NOMO-1 (cell line): ENCODE results near the gene PRND.
"Not testable (repeated sequence)": the region's sequence is repeated elsewhere in the genome, so short reads cannot be mapped to it uniquely, and the experiment has no call there.

Experiments used
- DNase-seq, 2 experiments: peaks; one replicate each; lab custom pipeline; 2025; ENCODE audit not compliant: unreplicated experiment in 2 of 2; lab: John Stamatoyannopoulos, UW

PRND gene

GRCh38 chr20:4736875-4737274 lies 15.2 kb downstream of the PRND start:
- DNase-seq, result no peak

DNA sequence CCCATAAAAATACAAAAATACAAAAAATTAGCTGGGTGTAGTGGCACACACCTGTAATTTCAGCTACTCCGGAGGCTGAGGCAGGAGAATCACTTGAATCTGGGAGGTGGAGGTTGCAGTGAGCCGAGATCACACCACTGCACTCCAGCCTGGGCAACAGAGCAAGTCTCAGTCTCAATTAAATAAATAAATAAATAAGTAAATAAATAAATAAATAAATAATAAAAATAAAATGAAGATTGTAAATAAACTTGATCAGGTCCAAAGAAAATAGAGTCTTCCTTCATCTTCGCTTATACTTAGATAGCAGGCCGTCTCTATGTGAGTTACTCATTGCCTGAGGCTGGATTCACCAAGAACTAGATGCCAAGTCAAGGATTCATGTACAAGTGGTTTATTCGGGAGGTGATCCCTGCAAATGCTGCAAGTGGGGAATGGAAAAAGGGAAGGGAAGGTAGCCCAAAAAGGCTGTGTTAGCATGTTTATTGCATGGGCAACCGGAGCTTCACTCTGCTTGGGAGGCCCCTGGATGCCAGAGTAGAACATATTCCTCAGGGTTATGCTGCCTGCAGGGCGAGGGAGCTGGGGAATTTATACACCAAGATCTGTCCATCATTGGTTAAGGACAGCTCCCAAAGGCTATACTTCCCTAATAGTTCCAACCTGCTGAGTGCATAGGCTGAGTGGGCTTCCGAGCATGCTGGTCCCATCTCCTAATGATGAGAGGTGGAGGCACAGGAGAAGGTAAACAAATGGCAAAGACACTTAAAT lies 16.3 kb downstream of the PRND start:
- no peak for DNase-seq

- DNase-seq, result peak in 1 of 2 experiments; percentile 18
Measured at GRCh38 chr20:4740774-4741431, 19.2 kb downstream of the PRND start.

DNA sequence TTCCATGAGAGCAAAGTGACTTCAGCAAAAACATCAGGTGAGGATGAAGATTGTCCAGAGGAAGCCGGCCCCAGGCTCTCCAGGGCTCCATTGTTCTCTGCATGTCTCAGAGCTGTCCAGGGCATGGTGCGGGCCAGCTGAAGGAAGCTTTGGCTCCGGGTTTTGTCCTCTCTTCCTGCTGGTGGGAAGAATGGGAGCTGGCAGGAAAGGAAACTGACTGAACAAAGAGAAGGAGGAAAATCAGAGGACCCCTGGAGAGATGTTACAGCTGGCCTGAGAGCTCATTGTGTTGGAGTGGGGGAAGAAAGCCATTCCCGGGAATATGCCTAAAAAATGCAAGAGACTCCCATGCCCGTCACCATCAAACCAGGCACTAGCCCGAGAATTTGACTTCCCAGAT lies 27.1 kb downstream of the PRND start:
- DNase-seq, result no peak

DNA sequence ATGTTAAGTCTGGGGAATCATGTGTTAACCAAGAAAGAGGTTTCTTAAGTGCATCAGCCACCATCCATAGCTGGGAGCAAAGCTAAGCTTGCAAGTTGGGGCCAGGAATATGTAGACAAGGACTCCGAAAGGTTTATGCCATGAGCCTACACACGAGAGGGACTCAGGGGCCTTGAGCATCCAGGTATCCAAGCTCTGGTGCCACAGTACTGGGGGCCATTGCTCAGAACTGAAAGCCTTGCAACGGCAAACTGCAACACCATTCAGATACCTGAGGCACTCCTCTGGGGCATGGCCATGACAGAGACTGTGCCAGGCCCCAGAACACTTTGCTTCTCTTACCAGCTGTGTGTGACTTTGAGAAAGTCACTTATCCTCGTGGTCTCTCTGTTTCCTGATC lies 27.6 kb downstream of the PRND start:
- DNase-seq, result no peak

GRCh38 chr20:4750381-4750780 lies 28.7 kb downstream of the PRND start:
- no peak for DNase-seq

- DNase-seq, result peak in 1 of 2 experiments; percentile 4
Measured at GRCh38 chr20:4759100-4759884, 37.6 kb downstream of the PRND start.

DNA sequence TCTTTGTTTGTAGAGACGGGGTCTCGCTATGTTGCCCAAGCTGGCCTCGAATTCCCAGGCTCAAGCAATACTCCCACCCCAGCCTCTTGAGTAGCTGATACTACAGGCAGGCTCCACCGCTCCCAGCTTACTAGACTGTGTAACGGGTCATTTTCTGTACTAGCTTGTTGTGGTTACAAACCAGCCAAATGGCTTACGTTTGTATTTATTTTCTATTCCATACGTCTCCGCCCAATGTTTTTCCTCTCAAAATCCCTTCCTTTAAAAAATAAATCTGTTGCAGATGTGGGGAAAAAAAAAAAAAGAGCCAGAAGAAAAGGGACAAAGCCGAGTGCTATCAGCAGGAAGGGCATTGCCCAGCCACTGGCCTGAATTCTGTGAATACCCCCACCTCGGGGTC lies 41.6 kb downstream of the PRND start:
- no peak for DNase-seq

DNA sequence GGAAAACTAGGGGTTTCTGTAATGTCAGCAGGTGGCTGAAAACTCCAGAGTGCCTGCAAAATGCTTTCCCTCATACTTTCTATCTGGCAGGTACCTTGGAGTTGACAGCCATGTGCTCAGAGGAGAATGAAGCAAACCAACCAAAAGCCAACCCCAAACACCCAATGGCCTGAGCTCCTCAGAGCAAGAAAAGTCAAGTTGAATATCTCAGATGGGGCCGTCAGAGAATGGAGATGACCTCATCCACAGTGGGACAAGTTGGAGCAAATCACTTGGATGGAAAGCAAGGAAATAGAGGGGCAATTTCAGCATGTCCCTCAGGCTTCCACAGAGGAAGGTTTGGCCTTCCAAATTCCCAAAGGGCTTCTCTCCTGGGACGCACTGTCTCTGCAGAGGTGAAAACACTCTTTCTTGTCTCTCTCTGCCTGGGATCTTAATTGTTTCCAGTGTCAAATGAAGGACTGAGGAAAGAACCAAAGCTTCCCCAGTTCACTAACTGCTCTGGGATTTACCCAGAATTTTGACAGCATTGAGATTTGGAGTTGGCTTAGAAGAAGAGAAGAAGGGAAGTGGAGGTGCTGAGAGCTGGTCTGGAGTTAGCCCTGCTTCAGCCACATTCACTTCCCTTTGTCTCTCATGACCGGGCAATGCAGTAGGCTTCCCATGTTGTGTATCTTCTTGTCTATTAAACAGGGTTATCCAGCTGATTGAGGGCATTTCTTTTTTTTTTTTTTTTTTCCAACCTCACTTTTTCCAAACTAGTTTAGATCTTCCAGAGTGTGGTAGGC lies 42.2 kb downstream of the PRND start:
- DNase-seq, result peak; percentile 25 to 69

GRCh38 chr20:4764805-4765204 lies 43.1 kb downstream of the PRND start:
- no peak for DNase-seq

DNA sequence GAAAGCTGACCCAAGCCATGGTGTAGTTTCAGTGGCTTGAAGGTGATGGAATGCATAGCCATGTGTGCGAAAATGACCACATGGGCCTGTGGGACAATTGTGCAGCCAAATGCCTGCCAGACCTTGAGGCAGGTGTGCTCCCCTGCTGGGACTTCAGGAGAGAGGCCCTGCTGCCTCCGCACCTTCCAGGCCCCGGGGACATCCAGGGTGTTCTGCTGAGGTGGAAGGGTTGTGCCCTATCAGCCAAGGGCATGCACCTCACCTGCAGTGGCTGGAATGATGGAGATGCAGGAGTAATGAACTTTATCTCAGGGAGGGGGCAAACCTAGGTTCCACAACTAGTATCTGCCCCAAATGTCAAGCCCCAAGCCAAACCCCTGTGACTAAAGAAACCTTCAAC lies 44.0 kb downstream of the PRND start:
- DNase-seq, result no peak

DNA sequence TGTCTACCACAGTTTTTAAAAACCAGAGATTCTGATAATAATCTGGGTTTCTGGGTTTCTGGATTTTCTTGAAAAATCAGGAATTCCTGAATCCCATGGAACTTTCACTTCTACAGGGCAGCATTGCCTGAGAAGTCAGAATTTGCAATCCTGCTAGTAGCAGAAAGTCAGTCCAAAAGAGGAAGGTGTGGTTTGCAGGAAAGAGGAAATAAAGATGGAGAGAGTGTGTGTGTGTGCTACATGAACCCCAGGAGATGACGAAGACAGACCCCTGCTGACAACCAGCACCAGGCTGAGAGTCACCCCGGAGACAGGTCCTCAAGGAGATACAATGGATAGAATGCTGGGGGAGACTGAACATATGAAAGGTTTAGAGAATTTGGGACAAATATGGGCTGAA lies 44.9 kb downstream of the PRND start:
- peak; percentile 79 to 92 for DNase-seq

DNA sequence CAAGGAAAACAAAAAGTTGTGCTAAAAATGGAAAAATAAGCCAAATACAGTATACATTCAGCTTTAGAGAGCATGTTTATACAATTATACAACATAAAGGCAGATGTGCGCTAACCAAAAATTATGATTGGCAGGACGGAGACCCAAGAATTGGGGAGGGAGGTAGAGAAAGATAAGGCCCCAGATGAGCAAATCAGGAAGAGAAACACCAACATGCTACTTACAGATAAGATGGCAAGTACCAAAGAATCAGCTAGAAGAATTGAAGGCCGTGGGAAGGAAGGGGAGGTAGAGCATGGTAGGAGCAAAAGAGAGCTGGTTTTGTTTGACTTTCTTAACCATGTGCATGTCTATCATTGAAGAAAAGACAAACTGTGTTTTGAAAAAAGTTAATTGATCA lies 45.4 kb downstream of the PRND start:
- DNase-seq, result peak; percentile 16 to 32

GRCh38 chr20:4769328-4769727 lies 47.6 kb downstream of the PRND start:
- no peak for DNase-seq

DNA sequence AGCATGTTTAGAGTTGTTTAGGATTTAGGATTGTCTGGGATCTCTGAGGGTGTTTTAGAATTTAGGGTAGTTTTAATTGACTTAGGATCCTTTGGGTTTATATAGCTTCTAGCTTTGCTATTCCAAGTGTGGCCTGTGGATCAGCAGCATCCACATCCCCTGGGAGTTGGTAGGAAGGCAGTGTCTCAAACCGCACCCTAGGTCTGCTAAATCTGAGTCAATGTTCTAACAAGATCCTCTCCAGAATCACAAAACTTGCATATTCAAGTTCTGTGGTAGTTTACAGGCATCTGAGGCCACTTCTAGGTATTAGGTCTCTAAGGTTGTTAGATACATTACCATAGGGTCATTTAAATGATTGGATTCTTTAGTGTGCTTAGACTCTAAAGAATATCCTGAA lies 48.3 kb downstream of the PRND start:
- DNase-seq, result no peak

DNA sequence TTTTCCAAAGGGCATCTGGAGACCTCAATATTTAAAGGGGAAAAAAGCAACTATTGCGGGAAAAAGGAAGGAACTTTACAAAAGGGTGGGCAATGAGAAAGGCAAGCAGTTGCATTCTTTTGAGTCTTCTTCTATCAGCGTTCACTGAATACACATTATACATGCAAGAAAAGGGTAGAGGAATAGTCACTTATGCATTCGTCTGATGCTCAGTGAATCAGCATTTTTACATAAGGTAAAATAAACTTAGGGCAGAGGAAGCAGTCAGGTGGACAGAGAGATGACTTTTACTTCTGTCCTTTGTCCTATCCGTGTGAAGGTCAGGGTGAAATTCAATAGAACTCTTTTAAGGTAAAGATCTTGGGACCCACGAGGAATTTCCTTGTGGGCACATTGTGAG lies 49.3 kb downstream of the PRND start:
- DNase-seq, result no peak

- DNase-seq, result no peak
Measured at GRCh38 chr20:4772132-4772531, 50.4 kb downstream of the PRND start.

DNA sequence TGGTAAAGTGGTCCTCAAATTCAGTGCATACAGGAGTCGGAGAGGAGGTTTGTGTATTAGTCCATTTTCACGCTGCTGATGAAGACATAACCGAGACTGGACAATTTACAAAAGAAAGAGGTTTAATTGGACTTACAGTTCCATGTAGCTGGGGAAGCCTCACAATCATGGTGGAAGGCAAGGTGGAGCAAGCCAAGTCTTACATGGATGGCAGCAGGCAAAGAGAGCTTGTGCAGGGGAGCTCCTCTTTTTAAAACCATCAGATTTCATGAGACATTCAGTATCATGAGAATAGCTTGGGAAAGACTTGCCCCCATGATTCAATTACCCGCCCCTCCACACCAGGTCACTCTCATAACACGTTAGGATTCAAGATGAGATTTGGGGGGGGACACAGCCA lies 51.3 kb downstream of the PRND start:
- not testable (repeated sequence) for DNase-seq

- DNase-seq, result no peak
Measured at GRCh38 chr20:4773736-4774135, 52.0 kb downstream of the PRND start.

- DNase-seq, result peak; percentile 7 to 30
Measured at GRCh38 chr20:4774207-4774606, 52.5 kb downstream of the PRND start.
